ENCODE data around the gene ZNF573.

The ZNF573 gene

GRCh38 chr19:37695144-37695899 is 84.1 kb downstream of the ZNF573 start:
- no peak for DNase-seq (ENCODE audit: low read depth)

GRCh38 chr19:37692956-37693620 is 86.3 kb downstream of the ZNF573 start:
- no peak for DNase-seq (ENCODE audit: low read depth)

- DNase-seq (ENCODE audit: low read depth) = peak; percentile 64
Measured at GRCh38 chr19:37691881-37692504, 87.4 kb downstream of the ZNF573 start.
